ENCODE measurements around the gene MSI2. TPM values are rescaled to one million over a fixed set of nuclear protein-coding genes. Genes with fewer than 3 reads are reported as not detected.

The MSI2 gene
- total and polyA plus RNA-seq, 2 experiments from 2014 or later: 4.3 to 17.9 TPM

DNA sequence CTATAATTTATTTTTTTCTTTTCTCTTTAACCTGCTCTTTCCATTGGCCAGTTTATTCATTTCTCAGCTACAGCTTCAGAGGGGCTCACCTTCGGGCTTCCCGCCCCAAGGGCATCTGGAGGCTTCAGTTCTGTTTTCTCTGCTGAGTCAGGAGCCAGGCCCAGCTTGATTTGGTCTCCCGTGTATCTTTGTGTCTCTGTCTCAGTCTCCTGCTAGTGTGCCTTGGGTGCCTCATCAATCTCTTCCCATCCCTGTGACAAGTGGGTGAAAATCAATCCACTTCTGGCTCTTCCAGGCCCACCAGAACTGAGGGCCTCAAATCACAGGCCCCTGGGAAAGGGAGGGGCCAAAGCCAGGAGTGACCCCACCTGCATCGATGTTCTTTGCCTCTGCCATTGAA is 416.6 kb downstream of the MSI2 start:
- Histone ChIP-seq H3K27me3 (replicated peaks; ENCODE audit: insufficient read depth) (no peaks in the 10 kb centered on the region), H3K9me2 (ENCODE audit: insufficient read depth) (no peaks in the 10 kb centered on the region), H3K27ac (no peak overlapping the region), H3K36me3 (ENCODE audit: low read depth) (no peaks in the 10 kb centered on the region), H3F3A (ENCODE audit: insufficient read depth) (no peaks in the 10 kb centered on the region; the same call in 1 of the 2 replicates), H4K20me1 (ENCODE audit: insufficient read depth) (no peaks in the 10 kb centered on the region), H3K4me1 (ENCODE audit: insufficient read depth) (peaks cover 12% of the 10 kb centered on the region; the same call in 1 of the 2 replicates), H3K4me2 (ENCODE audit: unreplicated experiment) (no peak overlapping the region), H3K9me3 (ENCODE audit: low read depth) (no peaks in the 10 kb centered on the region), H3K9ac (no peak overlapping the region), H3K4me3 (no peak overlapping the region), H2AFZ (no peak overlapping the region), H3K79me2 (ENCODE audit: insufficient read depth) (no peaks in the 10 kb centered on the region)
- WGBS, 2 experiments (ENCODE audit: low coverage in 1 of 2, low lambda C conversion rate in 2 of 2, missing lambda C conversion rate in 2 of 2): 94 to 96% methylated on average over 4 of the region's 4 CpGs
- in situ Hi-C loops (cut with MboI): no loop called here
- no peak for DNase-seq
- no peak for TF ChIP-seq EZH2 (IDR thresholded peaks at IDR 0.05; ENCODE audit: insufficient read depth, poor library complexity, severe bottlenecking)
- TF ChIP-seq EZH2phosphoT487 (IDR thresholded peaks at IDR 0.05; ENCODE audit: insufficient read depth, low read depth): no peak

DNA sequence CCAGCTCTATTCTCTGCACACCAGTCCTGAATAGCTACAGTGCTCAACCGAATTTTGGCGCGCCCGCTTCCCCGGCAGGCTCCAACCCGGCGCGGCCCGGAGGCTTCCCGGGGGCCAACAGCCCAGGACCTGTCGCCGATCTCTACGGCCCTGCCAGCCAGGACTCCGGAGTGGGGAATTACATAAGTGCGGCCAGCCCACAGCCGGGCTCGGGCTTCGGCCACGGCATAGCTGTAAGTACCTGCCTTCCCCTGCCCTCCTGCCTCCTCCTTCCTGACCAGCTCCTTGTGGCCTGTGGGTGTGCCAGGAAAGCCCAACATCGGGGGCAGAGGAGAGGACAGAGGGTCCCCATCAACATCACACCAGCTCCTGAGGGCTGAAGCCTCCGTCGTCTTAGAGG is 418.6 kb downstream of the MSI2 start:
- TF ChIP-seq EZH2phosphoT487 (IDR thresholded peaks at IDR 0.05; ENCODE audit: insufficient read depth, low read depth): no peak
- no peak for TF ChIP-seq EZH2 (IDR thresholded peaks at IDR 0.05; ENCODE audit: insufficient read depth, poor library complexity, severe bottlenecking)
- no peaks in the 10 kb centered on the region for H3K79me2 ChIP-seq (ENCODE audit: insufficient read depth)
- H3K36me3 ChIP-seq (ENCODE audit: low read depth): no peaks in the 10 kb centered on the region
- no peak for DNase-seq
- no peak overlapping the region for H3K4me3 ChIP-seq
- no peaks in the 10 kb centered on the region for H3K9me2 ChIP-seq (ENCODE audit: insufficient read depth)
- in situ Hi-C loops (cut with MboI): no loop called here
- no peak overlapping the region for H3K4me2 ChIP-seq (ENCODE audit: unreplicated experiment)
- H3K9me3 ChIP-seq (ENCODE audit: low read depth): no peaks in the 10 kb centered on the region
- H3K9ac ChIP-seq: no peak overlapping the region
- H2AFZ ChIP-seq: no peak overlapping the region
- 96% methylated on average over 19 to 22 of the region's 22 CpGs for WGBS, 2 experiments (ENCODE audit: low coverage in 1 of 2, low lambda C conversion rate in 2 of 2, missing lambda C conversion rate in 2 of 2)
- no peaks in the 10 kb centered on the region; the same call in 1 of the 2 replicates for H3F3A ChIP-seq (ENCODE audit: insufficient read depth)
- H4K20me1 ChIP-seq (ENCODE audit: insufficient read depth): no peaks in the 10 kb centered on the region
- H3K27ac ChIP-seq: no peak overlapping the region
- H3K4me1 ChIP-seq (ENCODE audit: insufficient read depth): peaks cover 12% of the 10 kb centered on the region; the same call in 1 of the 2 replicates
- H3K27me3 ChIP-seq (replicated peaks; ENCODE audit: insufficient read depth): no peaks in the 10 kb centered on the region

DNA sequence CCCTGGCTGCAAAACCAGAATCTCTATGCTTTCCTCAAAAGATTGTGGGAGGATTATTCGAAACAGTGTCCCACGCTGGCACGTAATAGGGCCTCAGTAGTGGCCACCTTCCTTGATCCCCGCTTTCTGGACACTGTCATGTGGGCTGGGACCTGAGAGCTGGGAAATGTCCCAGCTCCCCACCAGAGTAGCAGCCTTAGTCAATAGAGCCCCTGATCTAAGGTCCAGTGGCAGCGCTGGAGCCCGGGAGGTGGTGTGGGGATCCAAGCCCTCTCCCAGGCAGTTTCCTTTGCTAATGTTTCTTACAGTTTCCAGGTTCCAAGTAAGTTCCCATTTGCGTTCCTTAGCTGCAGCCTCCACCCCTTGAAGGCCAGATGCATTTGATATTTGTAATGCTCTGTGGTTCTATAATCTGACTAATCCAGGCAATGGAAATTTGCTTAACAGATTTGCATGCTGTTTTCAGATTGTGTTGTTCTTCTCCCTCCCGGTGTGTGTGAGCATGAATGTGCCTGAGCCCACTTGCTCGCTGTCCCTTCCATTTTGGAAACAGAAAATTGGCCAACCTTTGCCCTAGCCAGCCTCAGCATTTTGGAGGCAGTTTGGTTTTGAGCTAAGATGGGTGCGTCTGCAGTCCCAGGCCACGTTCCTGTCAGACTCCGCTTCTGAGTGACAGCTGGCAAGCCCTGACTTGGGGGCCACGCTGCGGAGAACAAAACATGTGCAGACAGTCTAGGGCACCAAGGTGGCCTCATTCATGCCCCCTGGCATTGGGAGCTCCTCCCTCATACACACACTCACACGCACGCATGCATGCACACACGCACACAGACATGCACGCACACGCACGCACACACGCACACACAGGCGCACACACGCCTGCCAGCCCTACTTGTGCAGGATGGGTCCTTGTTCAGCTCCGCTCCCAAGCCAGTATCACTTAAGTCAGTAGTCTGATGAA is 419.4 kb downstream of the MSI2 start:
- Histone ChIP-seq H3K4me1 (ENCODE audit: insufficient read depth) (peaks cover 12% of the 10 kb centered on the region; the same call in 1 of the 2 replicates), H3K4me2 (ENCODE audit: unreplicated experiment) (no peak overlapping the region), H3K36me3 (ENCODE audit: low read depth) (no peaks in the 10 kb centered on the region), H3K79me2 (ENCODE audit: insufficient read depth) (no peaks in the 10 kb centered on the region), H3K4me3 (no peak overlapping the region), H4K20me1 (ENCODE audit: insufficient read depth) (no peaks in the 10 kb centered on the region), H3K9ac (no peak overlapping the region), H3K27me3 (replicated peaks; ENCODE audit: insufficient read depth) (no peaks in the 10 kb centered on the region), H2AFZ (no peak overlapping the region), H3K9me3 (ENCODE audit: low read depth) (no peaks in the 10 kb centered on the region), H3K27ac (no peak overlapping the region), H3F3A (ENCODE audit: insufficient read depth) (no peaks in the 10 kb centered on the region; the same call in 1 of the 2 replicates), H3K9me2 (ENCODE audit: insufficient read depth) (no peaks in the 10 kb centered on the region)
- no peak for TF ChIP-seq EZH2phosphoT487 (IDR thresholded peaks at IDR 0.05; ENCODE audit: insufficient read depth, low read depth)
- TF ChIP-seq EZH2 (IDR thresholded peaks at IDR 0.05; ENCODE audit: insufficient read depth, poor library complexity, severe bottlenecking): no peak
- DNase-seq: no peak
- WGBS, 2 experiments (ENCODE audit: low coverage in 1 of 2, low lambda C conversion rate in 2 of 2, missing lambda C conversion rate in 2 of 2): 88 to 91% methylated on average over 24 of the region's 24 CpGs
- in situ Hi-C loops (cut with MboI): no loop called here

DNA sequence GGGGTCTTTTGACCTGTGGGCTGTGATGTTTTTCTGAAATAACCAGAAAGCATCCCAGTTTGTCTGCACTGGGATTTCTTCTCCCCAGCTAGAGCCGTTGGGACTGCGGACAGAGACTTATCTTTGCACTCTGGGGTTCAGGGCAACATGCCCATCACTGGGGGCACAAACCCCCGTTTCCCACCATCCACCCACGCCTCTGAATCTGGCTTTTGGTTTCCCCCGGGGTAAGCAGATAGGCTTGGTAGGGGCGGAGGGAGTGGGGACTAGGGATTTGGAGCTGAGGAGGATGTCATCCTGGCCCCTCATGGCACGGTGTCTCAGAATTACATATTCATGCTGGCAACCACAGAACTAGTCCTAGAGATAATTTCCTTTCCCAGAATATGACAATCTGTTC is 420.2 kb downstream of the MSI2 start:
- Histone ChIP-seq H3K4me2 (ENCODE audit: unreplicated experiment) (no peak overlapping the region), H3K4me1 (ENCODE audit: insufficient read depth) (peaks cover 11% of the 10 kb centered on the region; the same call in 1 of the 2 replicates), H3K27me3 (replicated peaks; ENCODE audit: insufficient read depth) (no peaks in the 10 kb centered on the region), H3K9ac (no peak overlapping the region), H3K9me3 (ENCODE audit: low read depth) (no peaks in the 10 kb centered on the region), H4K20me1 (ENCODE audit: insufficient read depth) (no peaks in the 10 kb centered on the region), H3F3A (ENCODE audit: insufficient read depth) (no peaks in the 10 kb centered on the region; the same call in 1 of the 2 replicates), H3K27ac (no peak overlapping the region), H3K79me2 (ENCODE audit: insufficient read depth) (no peaks in the 10 kb centered on the region), H3K4me3 (no peak overlapping the region), H3K36me3 (ENCODE audit: low read depth) (no peaks in the 10 kb centered on the region), H3K9me2 (ENCODE audit: insufficient read depth) (no peaks in the 10 kb centered on the region), H2AFZ (no peak overlapping the region)
- WGBS, 2 experiments (ENCODE audit: low coverage in 1 of 2, low lambda C conversion rate in 2 of 2, missing lambda C conversion rate in 2 of 2): 75 to 80% methylated on average over 7 of the region's 7 CpGs
- DNase-seq: no peak
- in situ Hi-C loops (cut with MboI): no loop called here
- TF ChIP-seq EZH2 (IDR thresholded peaks at IDR 0.05; ENCODE audit: insufficient read depth, poor library complexity, severe bottlenecking) (no peak), EZH2phosphoT487 (IDR thresholded peaks at IDR 0.05; ENCODE audit: insufficient read depth, low read depth) (no peak)

Data from GM23248 (cell line).